Fibroblast of skin of left quadriceps (primary cell): ENCODE data around the gene SPINT2.

Source experiments
- DNase-seq, 2 experiments: peaks; one replicate each; pipeline ENCODE4 v3.0.0-alpha.2; 2013; ENCODE audit warnings: low read depth in 2 of 2

Gene SPINT2

GRCh38 chr19:38294090-38294489 lies 29.7 kb downstream of the SPINT2 start:
- no peak for DNase-seq

GRCh38 chr19:38298821-38299680 lies 34.7 kb downstream of the SPINT2 start:
- no peak for DNase-seq

- DNase-seq: no peak
Observed at GRCh38 chr19:38303517-38304351, 39.4 kb downstream of the SPINT2 start, which contains the start of gene C19orf33. TSS of gene C19orf33 (plus strand) at chr19:38304251. CDS start at chr19:38304262, 11 bp downstream.

DNA sequence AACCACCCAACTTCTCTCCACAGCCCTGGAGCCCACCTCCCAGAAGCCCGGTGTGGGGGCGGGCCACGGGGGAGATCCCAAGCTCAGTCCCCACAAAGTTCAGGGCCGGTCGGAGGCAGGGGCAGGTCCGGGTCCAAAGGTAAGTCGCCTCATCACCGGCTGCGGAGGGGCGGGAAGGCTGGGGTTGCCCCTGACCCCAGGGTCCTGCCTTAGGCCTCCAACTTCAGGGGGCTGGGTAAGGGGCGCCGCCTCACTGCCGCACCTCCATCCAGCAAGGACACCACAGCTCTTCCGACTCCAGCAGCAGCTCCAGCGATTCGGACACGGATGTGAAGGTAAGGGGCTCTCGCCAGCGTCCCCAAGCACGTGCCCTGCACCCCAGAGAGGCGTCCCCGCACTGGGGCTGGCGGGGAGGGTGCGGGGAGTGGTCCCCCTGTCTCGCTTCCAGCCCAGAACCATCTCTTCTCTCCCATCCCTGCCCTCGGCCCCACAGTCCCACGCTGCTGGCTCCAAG lies 40.0 kb downstream of the SPINT2 start:
- no peak for DNase-seq

DNA sequence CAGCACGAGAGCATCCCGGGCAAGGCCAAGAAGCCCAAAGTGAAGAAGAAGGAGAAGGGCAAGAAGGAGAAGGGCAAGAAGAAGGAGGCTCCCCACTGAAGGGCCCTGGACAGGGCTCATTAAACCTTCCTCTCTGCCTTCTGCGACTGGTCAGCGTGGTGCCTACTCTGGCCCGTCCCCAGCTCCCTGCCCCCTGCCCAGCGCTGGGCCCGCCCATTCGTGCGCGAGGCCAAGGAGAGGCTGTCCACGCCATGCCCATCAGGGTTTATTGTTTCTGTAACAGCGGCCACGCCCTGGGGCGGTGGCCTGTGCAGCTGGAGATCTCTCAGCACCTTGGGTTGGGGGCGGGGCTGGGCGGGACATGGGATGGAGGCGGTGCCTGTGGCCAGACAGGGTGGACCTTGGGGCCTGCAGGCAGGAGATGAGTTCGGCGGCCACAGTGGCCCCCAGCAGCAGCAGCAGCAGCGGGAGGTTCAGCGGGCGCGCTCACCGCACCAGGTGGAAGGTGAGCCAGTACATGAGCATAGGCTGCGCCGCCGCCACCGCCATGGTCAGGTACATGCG lies 40.6 kb downstream of the SPINT2 start:
- DNase-seq: no peak

DNA sequence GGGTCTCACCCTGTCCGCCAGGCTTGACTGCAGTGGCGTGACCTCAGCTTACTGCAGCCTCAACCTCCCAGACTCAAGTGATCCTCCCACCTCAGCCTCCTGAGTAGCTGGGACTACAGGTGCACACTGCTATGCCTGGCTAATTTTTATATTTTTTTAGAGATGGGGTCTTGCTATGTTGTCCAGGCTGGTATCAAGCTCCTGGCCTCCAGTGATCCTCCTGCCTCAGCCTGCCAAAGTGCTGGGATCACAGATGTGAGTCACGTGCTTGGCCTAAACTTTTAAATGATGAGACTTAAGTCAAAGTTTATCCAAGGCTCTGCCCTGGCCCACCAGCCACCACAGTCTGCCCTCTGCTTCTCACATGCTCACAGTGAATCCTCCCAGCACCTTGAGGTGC lies 41.9 kb downstream of the SPINT2 start:
- DNase-seq: no peak

DNA sequence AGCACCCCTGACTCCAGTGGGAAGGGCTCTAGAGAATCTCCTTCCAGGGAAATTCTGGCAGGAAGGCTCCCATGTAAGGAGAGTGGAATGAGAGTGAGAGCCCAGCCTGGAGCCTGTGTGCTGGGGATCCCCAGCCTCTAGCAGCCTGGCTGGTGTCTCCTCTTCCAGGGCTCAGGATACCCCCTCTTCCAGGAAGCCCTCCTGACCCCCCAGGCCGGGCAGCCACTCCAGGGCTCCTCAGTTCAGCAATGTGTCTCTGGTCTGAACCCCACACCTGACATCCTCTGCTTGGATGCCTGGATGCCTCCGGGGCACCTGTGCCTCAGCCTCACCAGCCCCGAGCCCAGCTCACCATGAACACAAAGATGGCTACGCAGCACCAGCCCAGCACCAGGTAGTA lies 42.7 kb downstream of the SPINT2 start:
- DNase-seq: no peak

DNA sequence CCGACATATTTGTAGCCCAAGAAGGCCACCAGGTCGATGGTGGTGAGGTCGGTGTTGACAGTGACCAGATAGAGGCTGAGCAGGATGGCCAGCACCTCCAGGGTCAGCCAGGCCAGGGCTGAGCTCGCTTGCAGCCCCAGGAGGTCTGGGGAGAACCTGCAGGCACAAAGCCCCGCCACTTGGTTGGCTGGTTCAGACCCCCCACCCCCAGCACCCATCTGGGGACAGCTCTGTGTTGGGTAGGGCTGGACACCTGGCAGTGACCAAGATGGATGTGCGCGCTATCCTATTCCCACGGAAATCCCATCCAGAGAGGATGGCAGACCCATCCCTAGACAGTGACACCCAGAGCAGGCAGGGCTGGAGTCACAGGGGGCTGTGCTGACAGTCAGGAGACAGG lies 43.2 kb downstream of the SPINT2 start:
- no peak for DNase-seq

DNA sequence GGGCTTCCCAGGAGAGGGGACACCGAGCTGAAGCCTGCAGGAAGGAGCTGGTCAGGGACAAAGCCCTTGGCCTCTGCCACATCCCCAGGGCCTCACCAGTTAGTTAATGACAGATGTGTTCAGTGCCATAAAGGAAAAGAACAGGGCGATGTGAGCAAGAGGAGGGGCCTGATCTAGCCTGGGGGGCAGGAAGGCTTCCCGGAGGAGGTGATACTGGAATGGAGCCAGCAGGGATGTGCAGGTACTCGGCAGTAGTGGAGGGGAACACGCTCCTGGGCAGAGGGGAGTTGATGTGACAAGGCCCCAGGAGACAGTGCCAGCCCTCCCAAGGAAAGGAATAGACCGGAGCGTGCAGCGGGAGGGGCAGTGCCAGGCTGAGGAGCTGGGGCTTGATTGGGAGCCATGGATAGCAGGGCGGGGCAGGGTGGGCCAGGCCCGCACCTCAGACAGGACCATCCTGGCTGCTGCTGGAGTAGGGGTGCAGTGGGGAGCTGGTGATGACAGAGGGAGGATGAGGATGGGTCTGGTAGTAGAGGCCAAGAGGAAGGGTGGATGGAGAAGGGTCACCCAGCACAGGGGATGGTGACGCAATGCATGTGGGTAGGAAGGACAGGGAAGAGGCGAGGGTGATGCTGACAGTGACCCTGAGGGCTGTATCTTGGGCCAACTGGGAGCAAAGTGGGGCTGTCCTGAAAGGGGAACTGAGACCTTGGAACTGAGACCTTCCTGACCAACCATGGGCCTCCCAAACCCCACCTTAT lies 43.8 kb downstream of the SPINT2 start:
- no peak for DNase-seq

DNA sequence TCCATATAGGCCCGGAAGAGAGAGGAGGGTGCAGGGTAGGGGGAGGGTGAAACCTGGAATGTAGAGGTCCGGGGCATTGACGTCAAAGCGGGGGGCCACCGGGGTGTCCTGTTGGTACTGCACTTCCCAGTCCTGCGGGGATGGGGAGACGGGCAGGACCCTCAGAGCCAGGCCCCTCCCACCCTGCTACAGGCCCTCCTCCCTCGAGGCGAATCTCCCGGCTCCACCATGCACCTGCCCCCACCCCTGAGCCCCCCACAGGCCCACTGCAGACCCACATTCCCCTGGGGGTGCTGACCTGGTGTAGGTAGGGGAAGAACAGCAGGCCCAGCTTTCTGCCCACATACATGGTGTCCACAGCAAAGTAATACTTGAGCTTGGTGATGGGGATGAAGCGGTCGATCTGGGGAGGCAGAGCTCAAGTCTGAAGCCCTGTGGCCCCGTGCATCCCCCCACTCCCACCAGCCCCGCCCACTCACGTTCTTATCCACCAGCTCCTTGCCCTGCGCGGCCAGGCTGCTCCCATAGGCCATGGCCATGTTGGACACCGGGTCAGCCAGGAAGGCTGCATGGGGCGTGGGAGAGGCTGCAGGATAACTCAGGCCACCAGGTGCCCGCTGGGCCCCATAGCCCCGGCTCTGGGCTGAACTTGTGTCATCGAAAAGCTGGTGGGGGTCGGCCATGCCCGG lies 44.7 kb downstream of the SPINT2 start:
- no peak for DNase-seq

GRCh38 chr19:38309615-38310278 lies 45.4 kb downstream of the SPINT2 start:
- no peak for DNase-seq

GRCh38 chr19:38310279-38310670 lies 45.9 kb downstream of the SPINT2 start:
- no peak for DNase-seq

GRCh38 chr19:38310986-38311385 lies 46.6 kb downstream of the SPINT2 start:
- DNase-seq: no peak

DNA sequence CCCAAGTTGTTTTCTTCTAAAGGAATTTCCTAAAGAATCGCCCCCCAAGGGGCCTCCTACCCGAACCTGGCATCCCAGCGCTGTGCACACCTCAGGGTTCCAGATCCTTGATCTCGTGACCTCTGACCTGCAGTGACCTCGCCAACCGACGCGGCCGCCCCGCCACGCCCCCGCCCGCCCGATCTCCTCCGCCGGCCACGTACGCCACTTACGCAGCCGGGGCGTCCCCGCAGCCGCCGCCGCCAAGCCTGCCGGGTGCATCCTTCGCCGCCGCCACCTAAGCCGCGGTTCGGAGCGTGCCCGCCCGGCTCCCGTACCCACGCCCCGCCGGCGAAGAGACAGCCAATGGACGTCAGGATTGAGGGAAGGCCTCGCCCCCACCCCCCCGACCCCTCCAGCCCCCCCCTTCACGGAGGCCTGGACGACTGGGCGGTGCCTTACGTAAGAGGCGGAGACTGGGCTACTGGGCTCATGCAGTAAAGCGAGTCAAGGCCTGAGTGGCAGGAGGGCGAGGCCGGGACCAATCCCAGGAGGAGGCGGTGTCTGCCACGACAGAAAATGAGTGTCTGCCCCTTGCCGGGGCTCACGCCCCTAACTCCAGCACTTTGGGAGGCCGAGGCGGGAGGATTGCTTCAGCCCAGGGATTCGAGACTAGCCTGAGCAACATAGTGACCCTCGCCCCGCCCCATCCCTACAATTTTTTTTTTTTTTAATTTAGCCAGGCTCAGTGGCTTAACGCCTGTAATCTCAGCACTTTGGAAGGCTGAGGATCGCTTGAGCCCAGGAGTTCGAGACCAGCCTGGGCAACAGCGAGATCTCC lies 51.5 kb downstream of the SPINT2 start, which contains the start of gene YIF1B:
TSS of gene YIF1B (minus strand) at position 291 of the 820 bp plus-strand sequence. CDS start at position 261, 30 bp downstream.
- peak; percentile 92 to 93 for DNase-seq

- DNase-seq: no peak
Observed at GRCh38 chr19:38316477-38317067, 52.2 kb downstream of the SPINT2 start.

DNA sequence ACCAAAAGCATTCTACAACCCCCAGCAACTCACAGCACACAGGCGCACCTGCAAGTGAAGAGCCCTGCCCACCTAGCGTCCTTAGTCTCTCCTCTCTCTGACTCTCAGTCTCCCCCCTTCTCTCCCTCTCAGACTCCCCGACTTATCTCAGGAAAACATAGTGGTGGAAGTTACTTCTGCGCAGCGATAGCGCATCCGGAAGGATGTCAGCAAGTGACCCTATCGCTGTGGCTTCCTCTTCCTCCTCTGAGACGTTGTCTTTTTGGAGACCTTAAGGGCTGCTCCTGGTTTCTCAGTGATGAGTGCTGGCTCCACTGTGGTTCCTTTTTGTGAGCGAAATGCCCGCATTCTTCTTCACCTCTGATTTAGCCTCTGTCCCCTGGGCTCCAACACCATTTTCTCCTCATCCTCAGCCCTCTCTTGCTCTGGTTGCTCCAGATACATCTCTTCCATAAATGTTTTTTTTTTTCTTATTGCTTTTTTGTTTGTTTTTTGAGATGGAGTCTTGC lies 52.8 kb downstream of the SPINT2 start:
- no peak for DNase-seq

DNA sequence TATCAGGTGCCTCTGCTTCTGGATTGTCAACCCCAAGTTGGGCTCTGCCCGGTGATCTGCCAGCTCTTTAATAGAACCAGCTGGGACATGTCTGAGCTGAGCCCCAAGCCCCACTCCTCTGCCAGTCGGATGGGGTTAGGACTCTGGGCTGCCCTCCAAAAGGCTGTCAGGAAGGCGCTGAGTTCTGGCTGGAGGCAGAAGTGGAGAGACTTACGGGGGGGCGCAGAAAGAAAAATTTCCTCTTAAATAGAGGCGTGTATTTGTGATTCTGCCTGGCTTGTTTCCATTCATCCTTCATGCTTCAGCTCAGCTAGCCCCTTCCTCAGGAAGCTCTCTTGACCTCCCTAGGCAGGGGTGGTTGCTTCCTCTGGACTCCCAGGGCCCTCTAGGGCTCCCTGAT lies 54.3 kb downstream of the SPINT2 start:
- DNase-seq: no peak

- DNase-seq: no peak
Observed at GRCh38 chr19:38319421-38320258, 55.3 kb downstream of the SPINT2 start, which contains the start of gene KCNK6. TSS of gene KCNK6 (plus strand) at chr19:38319845. CDS start at chr19:38319951, 106 bp downstream.
